OCI-LY7 (cell line): ENCODE data around the gene BMAL2. TPM values are rescaled to one million over a fixed set of nuclear protein-coding genes. Genes with fewer than 3 reads are reported as not detected.

ENCODE experiments used
- BruUV-seq: library from RNA; stranded (reverse); fragments of 400-500 nt; replicated peaks from 2 replicates; lab custom pipeline; 2021; lab: Mats Ljungman, UMichigan
- CTCF ChIA-PET: fragments of 300-600 bp; sonication (Branson Sonifier 250); formaldehyde crosslinking; loops from one replicate; lab custom pipeline; 2022; ENCODE audit warnings: antibody characterized with exemption; ENCODE audit not compliant: unreplicated experiment; lab: Charles Lee
- POLR2A ChIA-PET: fragments of 300-600 bp; sonication (Branson Sonifier 250); formaldehyde crosslinking; loops from one replicate; lab custom pipeline; 2022; ENCODE audit warnings: antibody characterized with exemption; lab: Charles Lee
- DNase-seq: peaks from one replicate; pipeline ENCODE4 v3.0.0-alpha.2; 2015; ENCODE audit warnings: low spot score
- H2AFZ ChIP-seq: fragments of 200-600 bp; sonication (generic), shearing (Covaris generic); 2 replicates; pipeline ENCODE4 v1.6.1; 2014; ENCODE audit warnings: mild to moderate bottlenecking, antibody characterized with exemption, low read length, moderate library complexity
- H3K27ac ChIP-seq: fragments of 200-600 bp; sonication (generic); 2 replicates; pipeline ENCODE4 v1.5.1; 2014; ENCODE audit warnings: mixed run types, low read depth, mild to moderate bottlenecking, moderate library complexity, low read length, inconsistent platforms; ENCODE audit not compliant: poor library complexity, severe bottlenecking
- H3K36me3 ChIP-seq: fragments of 200-600 bp; sonication (generic); 2 replicates; pipeline ENCODE4 v1.6.1; 2014; ENCODE audit warnings: mild to moderate bottlenecking, antibody characterized with exemption, low read length, moderate library complexity, mixed read lengths; ENCODE audit not compliant: insufficient read depth
- H3K4me1 ChIP-seq: fragments of 200-600 bp; sonication (generic); 2 replicates; pipeline ENCODE4 v1.5.1; 2014; ENCODE audit warnings: mild to moderate bottlenecking, low read length; ENCODE audit not compliant: insufficient read depth, poor library complexity, severe bottlenecking
- H3K4me2 ChIP-seq: fragments of 200-600 bp; sonication (generic); 2 replicates; pipeline ENCODE4 v1.6.1; 2014; ENCODE audit warnings: mild to moderate bottlenecking, low read length
- H3K4me3 ChIP-seq: fragments of 200-600 bp; sonication (generic); 2 replicates; pipeline ENCODE4 v1.5.1; 2014; ENCODE audit warnings: mild to moderate bottlenecking, low read depth, low read length; ENCODE audit not compliant: poor library complexity, severe bottlenecking
- H3K79me2 ChIP-seq: fragments of 200-600 bp; sonication (generic); 2 replicates; pipeline ENCODE4 v1.6.1; 2016; ENCODE audit warnings: low read depth, mild to moderate bottlenecking, low read length, moderate library complexity, mixed read lengths; ENCODE audit not compliant: insufficient read depth
- H3K9me2 ChIP-seq: fragments of 200-600 bp; sonication (generic); 2 replicates; pipeline ENCODE4 v1.6.1; 2016; ENCODE audit warnings: mild to moderate bottlenecking, low read length, mixed read lengths; ENCODE audit not compliant: insufficient read depth
- H3K9me3 ChIP-seq: fragments of 200-600 bp; sonication (generic); 2 replicates; pipeline ENCODE4 v1.6.1; 2014; ENCODE audit warnings: mild to moderate bottlenecking, mixed run types, low read length, mixed read lengths
- H4K20me1 ChIP-seq: fragments of 200-600 bp; sonication (generic); 2 replicates; pipeline ENCODE4 v1.6.1; 2014; ENCODE audit warnings: mild to moderate bottlenecking, antibody characterized with exemption, low read length, moderate library complexity, mixed read lengths; ENCODE audit not compliant: insufficient read depth
- CTCF ChIP-seq: fragments of 200-600 bp; sonication (generic); conservative IDR thresholded peaks from 2 replicates; pipeline ENCODE4 v1.5.1; 2014; ENCODE audit warnings: mild to moderate bottlenecking, antibody characterized with exemption, low read length, moderate library complexity, mixed read lengths
- EZH2phosphoT487 ChIP-seq: fragments of 200-600 bp; sonication (generic); IDR thresholded peaks from 2 replicates; pipeline ENCODE4 v1.6.1; 2018; ENCODE audit warnings: low read depth, borderline replicate concordance, mild to moderate bottlenecking, mixed run types, antibody characterized with exemption, low read length, moderate library complexity, mixed read lengths
- intact Hi-C: fragments of 100-400 bp; cut with micrococcal nuclease; formaldehyde crosslinking; loops from one replicate; pipeline ENCODE4 v1.10.0; 2022; ENCODE audit not compliant: unreplicated experiment
- total RNA-seq, 2 experiments: library from RNA; depleted of rRNA in 1 of 2; stranded (reverse); fragments of >200 nt in 1 of 2; shearing (Covaris generic) in 1 of 2; gene quantifications; 2 replicates each; pipeline ENCODE4 v1.2.3, GENCODE V29; 2014 to 2022

Gene BMAL2
- total RNA-seq, 2 experiments from 2014 or later: 0.06 TPM; not detected in 1

- no peak for DNase-seq
- BruUV-seq: no TSS peak
- POLR2A ChIA-PET: interaction anchor here (0.6 to 1.9 kb wide), 13 partner anchors 10 to 1366 kb away, joined by 3 to 9 read pairs (median 3); no protein-coding TSS in a partner anchor
Measured at GRCh38 chr12:27303139-27304111, 29.2 kb upstream of the BMAL2 start.

GRCh38 chr12:27304856-27305255 lies 27.8 kb upstream of the BMAL2 start:
- no peak for TF ChIP-seq EZH2phosphoT487
- TF ChIP-seq CTCF: no peak
- ChIA-PET CTCF (interaction anchor here (0.6 to 1.0 kb wide), 2 partner anchors 20 to 289 kb away, joined by 3 read pairs; no protein-coding TSS in a partner anchor), POLR2A (interaction anchor here (0.7 to 1.9 kb wide), 11 partner anchors 8 to 414 kb away, joined by 3 to 7 read pairs (median 4); no protein-coding TSS in a partner anchor)
- H3K79me2 ChIP-seq: no peaks in the 10 kb centered on the region
- H3K9me3 ChIP-seq: no peaks in the 10 kb centered on the region
- H3K36me3 ChIP-seq: peaks cover 7% of the 10 kb centered on the region; the same call in 1 of the 2 replicates
- no peaks in the 10 kb centered on the region for H3K4me1 ChIP-seq
- no TSS peak for BruUV-seq
- DNase-seq: no peak
- H3K27ac ChIP-seq: no peak overlapping the region
- H3K4me2 ChIP-seq: no peak overlapping the region
- H3K9me2 ChIP-seq: no peaks in the 10 kb centered on the region
- H4K20me1 ChIP-seq: no peaks in the 10 kb centered on the region
- no peak overlapping the region for H3K4me3 ChIP-seq
- H2AFZ ChIP-seq: no peak overlapping the region
- intact Hi-C loops: loop anchor here (5.0 to 10.0 kb wide), 3 partner anchors 83 to 470 kb away; partner anchors contain the start of gene ITPR2

More at GRCh38 chr12:27303139-27304111, 29.2 kb upstream of the BMAL2 start:
- Histone ChIP-seq H3K79me2 (no peaks in the 10 kb centered on the region), H3K4me1 (no peaks in the 10 kb centered on the region), H3K36me3 (no peaks in the 10 kb centered on the region), H2AFZ (no peak overlapping the region), H3K9me2 (no peaks in the 10 kb centered on the region), H3K4me3 (no peak overlapping the region), H4K20me1 (no peaks in the 10 kb centered on the region), H3K4me2 (no peak overlapping the region), H3K9me3 (no peaks in the 10 kb centered on the region), H3K27ac (no peak overlapping the region)
- intact Hi-C loops: loop anchor here (10.0 kb wide), 1 partner anchor 469 kb away; the partner anchor contains the start of gene ITPR2
- TF ChIP-seq CTCF (no peak), EZH2phosphoT487 (no peak)
- CTCF ChIA-PET: interaction anchor here (1.0 kb wide), 1 partner anchor 288 kb away, joined by 3 read pairs; no protein-coding TSS in a partner anchor
